Small intestine (tissue), 7 donors: ENCODE results near the gene HMGN4. TPM values are rescaled to one million over a fixed set of nuclear protein-coding genes. Genes with fewer than 3 reads are reported as not detected.
A peak's percentile ranks its signal among the peaks of the same experiment; 100 is the strongest.
"Not testable (repeated sequence)": the region's sequence is repeated elsewhere in the genome, so short reads cannot be mapped to it uniquely, and the experiment has no call there.

Experiments
- DNase-seq, 2 donors: peaks; one replicate each; pipeline versions ENCODE4 v3.0.0 to v3.0.0-alpha.2; 2013
- FAIRE-seq: peaks from 2 replicates; lab custom pipeline; 2012; peaks lifted over from hg19 to GRCh38; lab: Jason Lieb, UNC
- H3K27ac ChIP-seq, 3 donors: one replicate each; pipeline ENCODE4 v1.5.1; 2013; ENCODE audit warnings: low read length in 2 of 3, mild to moderate bottlenecking in 2 of 3, control low read depth in 1 of 3, inconsistent platforms in 1 of 3, low read depth in 1 of 3, moderate library complexity in 1 of 3
- H3K27me3 ChIP-seq, 3 donors: one replicate each; pipeline ENCODE4 v1.6.1; 2013; ENCODE audit warnings: low read length in 3 of 3, inconsistent platforms in 1 of 3; ENCODE audit not compliant: control insufficient read depth in 3 of 3, insufficient read depth in 3 of 3
- H3K36me3 ChIP-seq, 3 donors: one replicate each; pipeline ENCODE4 v1.6.1; 2013; ENCODE audit warnings: low read length in 3 of 3, inconsistent platforms in 1 of 3, low read depth in 1 of 3, mild to moderate bottlenecking in 1 of 3, moderate library complexity in 1 of 3; ENCODE audit not compliant: control insufficient read depth in 3 of 3, insufficient read depth in 2 of 3
- H3K4me1 ChIP-seq, 3 donors: one replicate each; pipeline ENCODE4 v1.6.1; 2013; ENCODE audit warnings: low read length in 2 of 3, inconsistent platforms in 1 of 3, low read depth in 1 of 3, mild to moderate bottlenecking in 1 of 3, moderate library complexity in 1 of 3; ENCODE audit not compliant: control insufficient read depth in 3 of 3, insufficient read depth in 2 of 3
- H3K4me3 ChIP-seq, 3 donors: one replicate each; pipeline ENCODE4 v1.5.1; 2013; ENCODE audit warnings: low read length in 3 of 3, control low read depth in 1 of 3, inconsistent platforms in 1 of 3, low read depth in 1 of 3, mild to moderate bottlenecking in 1 of 3, moderate library complexity in 1 of 3
- H3K9me3 ChIP-seq, 2 donors: one replicate each; pipeline ENCODE4 v1.6.1; 2013; ENCODE audit warnings: low read depth in 1 of 2, low read length in 1 of 2; ENCODE audit not compliant: control insufficient read depth in 2 of 2, insufficient read depth in 1 of 2
- WGBS, 3 donors: extraction: QIAGEN DNeasy Blood & Tissue Kit; methylation state at CpG; one replicate each; pipeline ENCODE4 v1.1.7; 2013; 5-methylcytosine and 5-hydroxymethylcytosine counted together
- polyA plus RNA-seq, 4 donors: library from polyadenylated mRNA; stranded (reverse) in 3 of 4; unstranded in 1 of 4; fragments of 200-250 nt in 3 of 4; fragments of 120-200 nt in 1 of 4; gene quantifications; one replicate each; pipeline versions ENCODE4 v1.2.1 to v1.2.3, GENCODE V29; 2013
- donor health status: healthy with polysubstance abuse.
- donor health status: control.
- donor health status: control.
- donor health status: Bipolar disorder and iron deficiency.
- donor health status: healthy.

The HMGN4 gene
- polyA plus RNA-seq, 4 donors: 47.0 to 62.7 (median 59.4) TPM

GRCh38 chr6:26519359-26519758, 18.8 kb upstream of the HMGN4 start:
- Histone ChIP-seq H3K27ac (no peak overlapping the region), H3K4me3 (no peak overlapping the region), H3K4me1 (peaks cover 0 to 16% (median 0%) of the 10 kb centered on the region in 3 donors), H3K36me3 (no peaks in the 10 kb centered on the region), H3K27me3 (no peaks in the 10 kb centered on the region), H3K9me3 (no peaks in the 10 kb centered on the region)
- DNase-seq (no peak), FAIRE-seq (no peak)
- WGBS, 3 donors: 96 to 100% (median 98%) methylated on average over 2 of the region's 2 CpGs

GRCh38 chr6:26520237-26520849, 17.8 kb upstream of the HMGN4 start:
- H3K36me3 ChIP-seq: no peaks in the 10 kb centered on the region
- H3K4me1 ChIP-seq: peaks cover 0 to 13% (median 0%) of the 10 kb centered on the region in 3 donors
- 16 to 23% (median 21%) methylated on average over 14 to 21 of the region's 21 CpGs for WGBS, 3 donors
- H3K27me3 ChIP-seq: no peaks in the 10 kb centered on the region
- H3K9me3 ChIP-seq: no peaks in the 10 kb centered on the region
- H3K4me3 ChIP-seq: peak overlapping the region in 2 of 3 donors; percentile 12 to 56
- H3K27ac ChIP-seq: peak overlapping the region; percentile 81 to 97 (median 95)
- FAIRE-seq: no peak
- peak in 1 of 2 donors; percentile 84 for DNase-seq

DNA sequence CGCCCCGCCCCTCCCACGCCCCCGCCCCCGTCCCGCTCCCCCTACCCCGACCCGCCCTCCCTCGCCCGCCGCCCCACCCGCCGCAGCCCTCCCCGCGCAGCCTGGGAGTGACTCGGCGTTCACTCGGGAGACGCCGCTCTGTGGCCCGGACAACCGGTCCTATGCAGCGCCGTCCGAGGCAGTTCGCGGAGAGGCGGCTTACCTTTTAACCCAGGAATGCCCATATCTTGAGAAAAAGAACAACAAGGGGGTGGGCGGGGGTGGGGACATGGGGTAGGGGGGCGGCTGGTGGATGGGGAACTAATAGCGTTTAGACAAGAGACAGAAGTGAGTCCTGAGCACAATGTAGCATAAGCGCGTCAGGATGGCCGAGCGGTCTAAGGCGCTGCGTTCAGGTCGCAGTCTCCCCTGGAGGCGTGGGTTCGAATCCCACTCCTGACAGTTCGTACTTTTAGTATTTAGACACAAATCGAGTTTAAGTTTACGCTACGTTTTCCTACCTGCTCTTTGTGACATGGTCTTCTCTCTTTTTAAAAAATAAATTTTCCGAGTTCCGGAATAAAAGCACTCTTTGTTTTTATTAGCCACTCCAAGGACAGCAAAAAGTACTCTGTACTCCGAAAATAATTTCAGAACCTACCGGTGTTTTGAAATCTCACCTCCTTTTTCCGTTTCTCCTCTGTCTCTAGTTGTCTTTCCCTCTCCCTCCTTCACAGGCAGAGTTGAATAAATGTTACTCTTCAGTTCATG, 17.1 kb upstream of the HMGN4 start:
- FAIRE-seq (no peak), DNase-seq (peak; percentile 86 to 89)
- Histone ChIP-seq H3K9me3 (no peaks in the 10 kb centered on the region), H3K36me3 (no peaks in the 10 kb centered on the region), H3K4me3 (peak overlapping the region; percentile 58 to 68 (median 59)), H3K4me1 (peaks cover 0 to 10% (median 0%) of the 10 kb centered on the region in 3 donors), H3K27me3 (no peaks in the 10 kb centered on the region), H3K27ac (peak overlapping the region; percentile 95 to 98 (median 98))
- 0 to 1% (median 0%) methylated on average over 28 to 43 of the region's 49 CpGs for WGBS, 3 donors

DNA sequence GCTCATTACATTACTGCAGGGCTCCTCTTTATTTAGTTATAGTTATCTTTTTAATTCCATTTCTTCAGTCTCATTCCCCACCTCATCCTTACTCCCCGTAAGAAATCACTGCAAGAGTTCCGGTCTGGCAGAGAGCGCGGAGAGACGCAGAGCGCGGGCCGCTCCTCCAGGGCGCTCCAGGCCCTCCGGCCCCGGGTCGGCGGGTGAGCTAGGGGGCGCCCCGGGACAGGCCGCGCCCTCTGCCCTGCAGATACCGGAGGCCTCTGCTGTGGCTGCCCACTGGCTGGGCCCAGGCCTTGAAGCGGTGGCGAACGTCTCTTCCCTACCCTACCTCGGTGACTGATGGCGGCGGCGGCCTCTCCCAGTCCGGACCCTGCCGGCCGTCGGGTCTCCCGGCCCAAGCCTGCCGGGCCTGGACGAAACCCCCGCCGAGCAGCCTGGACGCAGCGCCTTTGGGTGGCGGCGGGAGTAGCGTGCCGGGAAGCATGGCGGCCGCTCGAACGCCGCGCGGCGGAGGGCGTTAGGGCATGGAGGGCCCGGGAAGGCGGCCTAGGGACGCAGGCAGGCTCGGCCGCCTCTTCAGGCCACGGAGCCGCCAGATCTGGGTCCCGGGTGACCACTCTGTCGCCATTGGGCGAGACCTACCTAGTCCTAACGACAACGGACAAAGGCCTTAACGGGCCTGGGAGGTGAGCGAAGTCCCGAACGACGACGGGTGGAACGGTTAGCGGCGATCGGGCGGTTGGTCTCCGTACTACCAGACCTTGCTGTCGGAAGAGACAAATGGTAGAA, 16.4 kb upstream of the HMGN4 start:
- WGBS, 3 donors: 5 to 11% (median 6%) methylated on average over 66 to 74 of the region's 74 CpGs
- no peak for FAIRE-seq

DNA sequence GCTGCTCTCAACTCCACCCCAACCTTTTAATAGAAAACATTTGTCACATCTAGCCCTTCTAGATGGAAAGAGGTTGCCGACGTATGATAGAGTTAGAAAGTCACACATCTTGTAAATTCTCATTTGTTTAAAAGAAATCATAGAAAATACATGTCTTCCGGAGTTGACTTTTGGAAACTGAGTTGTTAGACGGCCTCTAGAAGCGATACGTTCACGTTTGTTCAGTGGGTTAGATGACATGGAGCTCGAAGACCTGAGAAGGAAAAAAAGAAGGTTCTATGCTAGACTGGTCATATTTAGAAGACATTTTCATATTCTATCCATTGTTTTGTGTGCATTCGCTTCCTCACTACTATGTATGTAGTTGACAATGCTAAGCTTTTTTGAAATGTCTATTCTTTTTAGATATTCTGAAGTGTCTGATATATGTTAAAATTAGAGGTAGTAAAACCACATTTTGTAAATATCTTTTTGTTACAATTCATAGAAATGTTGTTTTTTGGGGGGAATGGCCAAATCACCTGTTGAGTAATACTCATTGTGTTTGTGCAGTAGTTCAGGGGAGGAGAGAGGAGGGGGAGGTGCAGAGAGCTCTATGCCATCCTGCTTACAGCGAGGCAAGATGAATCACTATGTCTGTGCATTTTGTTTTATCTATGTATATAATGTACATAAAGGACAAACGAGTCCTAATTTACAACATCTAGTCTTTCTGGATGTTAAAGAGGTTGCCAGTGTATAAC, 15.5 kb upstream of the HMGN4 start:
- H3K36me3 ChIP-seq, H3K27me3 ChIP-seq, H3K9me3 ChIP-seq, FAIRE-seq, H3K4me1 ChIP-seq, DNase-seq: not testable (repeated sequence)
- WGBS, 3 donors: 63 to 76% (median 68%) methylated on average over 11 of the region's 11 CpGs
- peak overlapping the region; percentile 95 to 98 (median 98) for H3K27ac ChIP-seq
- peak overlapping the region in 2 of 3 donors; percentile 58 to 59 for H3K4me3 ChIP-seq

More for the DNA sequence above, 16.4 kb upstream of the HMGN4 start:
- Histone ChIP-seq H3K36me3 (no peaks in the 10 kb centered on the region), H3K4me3 (peak overlapping the region; percentile 58 to 68 (median 59)), H3K27me3 (no peaks in the 10 kb centered on the region), H3K9me3 (no peaks in the 10 kb centered on the region), H3K27ac (peak overlapping the region; percentile 95 to 98 (median 98)), H3K4me1 (peaks cover 0 to 10% (median 0%) of the 10 kb centered on the region in 3 donors)
- DNase-seq: peak; percentile 80 to 92

DNA sequence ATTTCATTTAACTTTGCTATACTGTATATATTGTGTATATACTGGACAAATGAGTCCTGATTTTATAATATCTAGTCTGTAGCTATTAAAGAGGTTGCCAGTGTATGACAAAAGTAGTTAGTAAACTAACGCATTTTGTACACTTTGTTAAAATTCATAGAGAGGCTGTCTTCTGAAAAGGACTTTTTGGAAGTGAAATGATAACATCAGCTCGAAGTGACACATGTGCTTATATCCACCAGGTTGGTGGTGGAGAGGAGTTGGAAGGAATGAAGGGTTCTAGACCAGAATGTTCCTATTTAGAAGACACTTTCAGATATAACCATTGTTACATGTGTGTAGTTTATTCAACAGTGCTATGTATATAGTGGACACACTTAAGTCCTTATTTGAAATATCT, 13.9 kb upstream of the HMGN4 start:
- not testable (repeated sequence) for FAIRE-seq, DNase-seq, H3K4me3 ChIP-seq, H3K27me3 ChIP-seq, H3K36me3 ChIP-seq, H3K4me1 ChIP-seq, H3K27ac ChIP-seq, H3K9me3 ChIP-seq
- WGBS, 3 donors: 90 to 95% (median 95%) methylated on average over 2 of the region's 2 CpGs

DNA sequence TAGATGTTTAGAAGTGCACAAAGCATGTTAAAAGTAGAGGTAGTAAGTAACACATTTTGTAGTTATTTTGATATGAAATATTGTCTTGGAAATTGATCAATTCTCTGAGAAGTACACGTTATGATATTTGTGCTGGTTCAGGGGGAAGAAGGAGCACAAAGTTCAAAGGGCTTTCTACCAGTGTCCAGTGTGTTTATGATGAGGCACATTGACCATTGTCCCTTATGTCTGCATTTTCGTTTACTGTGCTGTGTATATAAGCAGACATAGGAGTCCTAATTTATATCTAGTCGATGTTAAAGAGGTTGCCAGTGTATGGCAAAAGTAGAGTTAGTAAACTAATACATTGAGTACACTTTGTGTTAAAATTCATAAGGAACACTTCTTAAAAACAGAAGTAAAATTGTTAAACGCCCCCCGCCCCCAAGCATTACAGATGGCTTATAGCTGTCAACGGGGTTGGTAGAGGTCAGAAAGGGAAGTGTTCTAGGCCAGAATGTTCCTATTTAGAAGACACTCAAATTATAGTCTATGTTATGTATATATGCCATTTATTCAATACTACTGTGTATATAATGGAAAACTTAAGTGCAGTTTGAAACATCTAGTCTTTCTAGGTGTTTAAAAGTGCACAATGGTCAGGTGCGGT, 13.3 kb upstream of the HMGN4 start:
- Histone ChIP-seq H3K4me3 (no peak overlapping the region), H3K4me1 (peaks cover 0 to 10% (median 0%) of the 10 kb centered on the region in 3 donors), H3K9me3 (no peaks in the 10 kb centered on the region), H3K36me3 (no peaks in the 10 kb centered on the region), H3K27ac (no peak overlapping the region), H3K27me3 (no peaks in the 10 kb centered on the region)
- FAIRE-seq (no peak), DNase-seq (no peak)
- 74 to 83% (median 77%) methylated on average over 7 of the region's 7 CpGs for WGBS, 3 donors
